ENCODE data around the gene SLC24A3.

SLC24A3 gene

GRCh38 chr20:19600042-19600441, 387.6 kb downstream of the SLC24A3 start:
- Histone ChIP-seq H3K4me2 (ENCODE audit: low read length) (no peak overlapping the region), H4K20me1 (ENCODE audit: control insufficient read depth, insufficient read depth, low read depth, low read length) (no peaks in the 10 kb centered on the region), H3K9me2 (replicated peaks; ENCODE audit: control insufficient read depth, low read length) (no peaks in the 10 kb centered on the region), H3F3A (ENCODE audit: control insufficient read depth, insufficient read depth) (no peaks in the 10 kb centered on the region), H3K36me3 (ENCODE audit: control insufficient read depth, low read length) (no peaks in the 10 kb centered on the region), H3K27me3 (ENCODE audit: control insufficient read depth, low read length) (no peaks in the 10 kb centered on the region), H3K4me1 (ENCODE audit: control insufficient read depth, low read length) (no peaks in the 10 kb centered on the region), H3K4me3 (ENCODE audit: low read length) (no peak overlapping the region), H3K79me2 (ENCODE audit: control insufficient read depth, low read length) (no peaks in the 10 kb centered on the region), H3K9me3 (ENCODE audit: control insufficient read depth, insufficient read depth, low read length) (no peaks in the 10 kb centered on the region), H3K27ac (ENCODE audit: low read depth, low read length) (no peak overlapping the region)
- TF ChIP-seq EZH2phosphoT487 (IDR thresholded peaks at IDR 0.05; ENCODE audit: borderline replicate concordance, low read length) (no peak), CTCF (IDR thresholded peaks at IDR 0.05; ENCODE audit: low read depth, low read length, poor library complexity, severe bottlenecking) (no peak)

- Histone ChIP-seq H3K9me2 (replicated peaks; ENCODE audit: control insufficient read depth, low read length) (no peaks in the 10 kb centered on the region), H3K4me3 (ENCODE audit: low read length) (no peak overlapping the region), H3F3A (ENCODE audit: control insufficient read depth, insufficient read depth) (no peaks in the 10 kb centered on the region), H3K27ac (ENCODE audit: low read depth, low read length) (no peak overlapping the region), H3K27me3 (ENCODE audit: control insufficient read depth, low read length) (no peaks in the 10 kb centered on the region), H3K4me2 (ENCODE audit: low read length) (no peak overlapping the region), H3K9me3 (ENCODE audit: control insufficient read depth, insufficient read depth, low read length) (no peaks in the 10 kb centered on the region), H3K79me2 (ENCODE audit: control insufficient read depth, low read length) (no peaks in the 10 kb centered on the region), H3K4me1 (ENCODE audit: control insufficient read depth, low read length) (no peaks in the 10 kb centered on the region), H4K20me1 (ENCODE audit: control insufficient read depth, insufficient read depth, low read depth, low read length) (no peaks in the 10 kb centered on the region), H3K36me3 (ENCODE audit: control insufficient read depth, low read length) (no peaks in the 10 kb centered on the region)
- TF ChIP-seq EZH2phosphoT487 (IDR thresholded peaks at IDR 0.05; ENCODE audit: borderline replicate concordance, low read length) (no peak), CTCF (IDR thresholded peaks at IDR 0.05; ENCODE audit: low read depth, low read length, poor library complexity, severe bottlenecking) (no peak)
Measured at GRCh38 chr20:19601126-19601810, 388.8 kb downstream of the SLC24A3 start.

- no peaks in the 10 kb centered on the region for H3K27me3 ChIP-seq (ENCODE audit: control insufficient read depth, low read length)
- no peak overlapping the region for H3K4me3 ChIP-seq (ENCODE audit: low read length)
- TF ChIP-seq EZH2phosphoT487 (IDR thresholded peaks at IDR 0.05; ENCODE audit: borderline replicate concordance, low read length) (no peak), CTCF (IDR thresholded peaks at IDR 0.05; ENCODE audit: low read depth, low read length, poor library complexity, severe bottlenecking) (no peak)
- H3K27ac ChIP-seq (ENCODE audit: low read depth, low read length), result no peak overlapping the region
- no peaks in the 10 kb centered on the region for H3K79me2 ChIP-seq (ENCODE audit: control insufficient read depth, low read length)
- H3K4me1 ChIP-seq (ENCODE audit: control insufficient read depth, low read length), result no peaks in the 10 kb centered on the region
- H3F3A ChIP-seq (ENCODE audit: control insufficient read depth, insufficient read depth), result no peaks in the 10 kb centered on the region
- H3K9me2 ChIP-seq (replicated peaks; ENCODE audit: control insufficient read depth, low read length), result no peaks in the 10 kb centered on the region
- no peaks in the 10 kb centered on the region for H4K20me1 ChIP-seq (ENCODE audit: control insufficient read depth, insufficient read depth, low read depth, low read length)
- no peaks in the 10 kb centered on the region for H3K9me3 ChIP-seq (ENCODE audit: control insufficient read depth, insufficient read depth, low read length)
- H3K36me3 ChIP-seq (ENCODE audit: control insufficient read depth, low read length), result no peaks in the 10 kb centered on the region
- H3K4me2 ChIP-seq (ENCODE audit: low read length), result no peak overlapping the region
Measured at GRCh38 chr20:19602675-19603375, 390.4 kb downstream of the SLC24A3 start.

Measured in DOHH2 (cell line).